ENCODE measurements around the gene PRCP. TPM values are rescaled to one million over a fixed set of nuclear protein-coding genes. Genes with fewer than 3 reads are reported as not detected.
A peak's percentile ranks its signal among the peaks of the same experiment; 100 is the strongest.

Gene PRCP
- 57.0 TPM for total RNA-seq (2021; ENCODE audit: unreplicated experiment)
- polyA plus RNA-seq (2012; ENCODE audit: insufficient read length) = 43.6 TPM
- percentile 65 among the genes with signal in this experiment for Bru-seq, nascent RNA
- percentile 59 among the genes with signal in this experiment for BruChase-seq, experiment 1, labeled RNA remaining after a 2-hour chase
- percentile 66 among the genes with signal in this experiment for BruChase-seq, experiment 2, labeled RNA remaining after a 6-hour chase
- long read RNA-seq, full-length matches to known transcripts = 82 of 96 reads
- long read RNA-seq, partial matches to known transcripts = 6 of 96 reads
- long read RNA-seq, other reads (novel, unspliced or antisense) = 8 of 96 reads

GRCh38 chr11:82900277-82901164, at the start of gene PRCP:
TSS of gene PRCP (minus strand) at chr11:82900430. CDS start at chr11:82900402, 28 bp downstream.
- in situ Hi-C loops (cut with HindIII; ENCODE audit: low pct_unique_long_range_greater_than_20kb, low sequenced_read_pairs) = no loop called here
- ChIA-PET POLR2A (interaction anchor here (0.6 to 1.3 kb wide), 5 partner anchors 10 to 294 kb away, joined by 3 to 4 read pairs (median 3); partner anchors contain the start of gene PCF11), CTCF (interaction anchor here (0.6 to 2.3 kb wide), 4 partner anchors 27 to 393 kb away, joined by 3 to 10 read pairs (median 4); no protein-coding TSS in a partner anchor)
- Histone ChIP-seq H3K9me3 (ENCODE audit: control insufficient read depth, insufficient read depth, low read depth, low read length) (no peaks in the 10 kb centered on the region), H3K27ac (ENCODE audit: low read length) (peak within 1 kb of the TSS; percentile 93), H3K27me3 (ENCODE audit: control insufficient read depth, insufficient read depth, low read length) (no peaks in the 10 kb centered on the region), H3K36me3 (ENCODE audit: control insufficient read depth, insufficient read depth, low read length) (no peaks in the 10 kb centered on the region; the same call in 1 of the 2 replicates), H3K4me1 (ENCODE audit: control insufficient read depth, insufficient read depth, low read length) (peaks cover 20% of the 10 kb centered on the region), H3K4me3 (ENCODE audit: low read depth in 2 of 2, low read length in 2 of 2) (peak within 1 kb of the TSS; percentile 75 to 91)
- intact Hi-C loops (cut with micrococcal nuclease; ENCODE audit: unreplicated experiment) = loop anchor here (10.0 kb wide), 2 partner anchors 254 to 384 kb away; partner anchors contain the start of genes CCDC90B and PCF11
- TF ChIP-seq TCF7L2 (IDR thresholded peaks at IDR 0.05; ENCODE audit: low read depth, low read length) (peak; percentile 84), REST (IDR thresholded peaks at IDR 0.05; ENCODE audit: insufficient read depth in 1 of 2, low read depth in 2 of 2, low read length in 1 of 2) (no peak), POLR2AphosphoS5 (IDR thresholded peaks at IDR 0.05; ENCODE audit: low read depth, low read length) (peak; percentile 78)
- no TSS peak for BruUV-seq (replicated peaks)
- DNase-seq (ENCODE audit: low read depth, low spot score) = peak; percentile 79
- peak; percentile 94 for ATAC-seq

DNA sequence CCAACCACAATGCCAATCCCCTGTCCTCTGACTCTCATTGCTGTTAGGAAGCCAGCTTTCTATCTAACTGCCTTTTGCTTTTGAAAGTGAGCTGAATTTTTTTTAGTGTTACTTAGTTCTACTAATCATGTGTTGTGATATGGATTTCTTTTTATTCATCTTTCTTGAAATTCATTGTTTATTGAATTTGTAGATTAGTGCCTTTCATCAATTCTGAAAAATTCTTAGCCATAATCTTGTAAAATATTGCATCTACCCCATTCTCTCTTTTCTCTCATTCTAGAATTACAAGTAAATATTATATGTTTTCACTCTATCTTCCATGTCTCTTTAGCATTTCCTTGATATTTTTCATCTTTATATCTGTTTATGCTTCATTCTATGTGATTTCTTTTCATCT, 49.1 kb upstream of the PRCP start:
- no peaks in the 10 kb centered on the region for H3K27me3 ChIP-seq (ENCODE audit: control insufficient read depth, insufficient read depth, low read length)
- no TSS peak for BruUV-seq (replicated peaks)
- H3K4me3 ChIP-seq (ENCODE audit: low read depth in 2 of 2, low read length in 2 of 2) = no peak overlapping the region
- DNase-seq (ENCODE audit: low read depth, low spot score) (no peak), ATAC-seq (no peak)
- H3K4me1 ChIP-seq (ENCODE audit: control insufficient read depth, insufficient read depth, low read length) = no peaks in the 10 kb centered on the region
- CTCF ChIA-PET = no interaction called here
- POLR2A ChIA-PET = no interaction called here
- in situ Hi-C loops (cut with HindIII; ENCODE audit: low pct_unique_long_range_greater_than_20kb, low sequenced_read_pairs) (no loop called here), intact Hi-C loops (cut with micrococcal nuclease; ENCODE audit: unreplicated experiment) (no loop called here)
- H3K27ac ChIP-seq (ENCODE audit: low read length) = no peak overlapping the region
- no peaks in the 10 kb centered on the region for H3K9me3 ChIP-seq (ENCODE audit: control insufficient read depth, insufficient read depth, low read depth, low read length)
- TF ChIP-seq SIN3A (IDR thresholded peaks at IDR 0.05; ENCODE audit: borderline replicate concordance, insufficient read depth, low read depth, low read length) (no peak), REST (IDR thresholded peaks at IDR 0.05; ENCODE audit: insufficient read depth in 1 of 2, low read depth in 2 of 2, low read length in 1 of 2) (no peak), TCF7L2 (IDR thresholded peaks at IDR 0.05; ENCODE audit: low read depth, low read length) (no peak), POLR2AphosphoS5 (IDR thresholded peaks at IDR 0.05; ENCODE audit: low read depth, low read length) (no peak)
- TF ChIP-seq, protein P1, sequence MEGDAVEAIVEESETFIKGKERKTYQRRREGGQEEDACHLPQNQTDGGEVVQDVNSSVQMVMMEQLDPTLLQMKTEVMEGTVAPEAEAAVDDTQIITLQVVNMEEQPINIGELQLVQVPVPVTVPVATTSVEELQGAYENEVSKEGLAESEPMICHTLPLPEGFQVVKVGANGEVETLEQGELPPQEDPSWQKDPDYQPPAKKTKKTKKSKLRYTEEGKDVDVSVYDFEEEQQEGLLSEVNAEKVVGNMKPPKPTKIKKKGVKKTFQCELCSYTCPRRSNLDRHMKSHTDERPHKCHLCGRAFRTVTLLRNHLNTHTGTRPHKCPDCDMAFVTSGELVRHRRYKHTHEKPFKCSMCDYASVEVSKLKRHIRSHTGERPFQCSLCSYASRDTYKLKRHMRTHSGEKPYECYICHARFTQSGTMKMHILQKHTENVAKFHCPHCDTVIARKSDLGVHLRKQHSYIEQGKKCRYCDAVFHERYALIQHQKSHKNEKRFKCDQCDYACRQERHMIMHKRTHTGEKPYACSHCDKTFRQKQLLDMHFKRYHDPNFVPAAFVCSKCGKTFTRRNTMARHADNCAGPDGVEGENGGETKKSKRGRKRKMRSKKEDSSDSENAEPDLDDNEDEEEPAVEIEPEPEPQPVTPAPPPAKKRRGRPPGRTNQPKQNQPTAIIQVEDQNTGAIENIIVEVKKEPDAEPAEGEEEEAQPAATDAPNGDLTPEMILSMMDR (IDR thresholded peaks at IDR 0.05) = no peak
- no peaks in the 10 kb centered on the region for H3K36me3 ChIP-seq (ENCODE audit: control insufficient read depth, insufficient read depth, low read length)
